SKM-1 treated with dmso at 0.1 percent for 144 hours (cell line): ENCODE results near the gene ST3GAL6.
A peak's percentile ranks its signal among the peaks of the same experiment; 100 is the strongest.

Source experiments
- DNase-seq: peaks from one replicate; lab custom pipeline; 2025; ENCODE audit not compliant: unreplicated experiment; lab: John Stamatoyannopoulos, UW

The ST3GAL6 gene

DNA sequence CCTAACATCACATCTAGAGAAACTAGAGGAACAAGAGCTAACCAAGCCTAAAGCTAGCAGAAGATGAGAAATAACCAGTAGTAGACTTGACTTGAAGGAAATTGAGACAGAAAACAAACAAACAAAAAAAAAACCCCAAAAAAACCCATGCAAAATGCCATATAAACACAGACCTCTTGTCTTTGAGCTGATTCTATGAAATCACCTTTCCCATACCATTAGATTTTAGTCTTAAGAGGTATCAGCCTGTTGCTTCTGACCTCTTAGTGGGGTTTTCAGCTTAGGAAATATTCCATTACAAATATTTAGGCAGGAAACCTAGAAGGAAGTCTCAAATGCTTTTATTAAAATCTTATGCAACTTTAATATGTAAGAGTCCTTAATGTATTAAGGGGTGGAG is 23.9 kb upstream of the ST3GAL6 start:
- DNase-seq, result no peak

- DNase-seq, result no peak
These were observed 22.8 kb upstream of the ST3GAL6 start for GRCh38 chr3:98740324-98740723.

DNA sequence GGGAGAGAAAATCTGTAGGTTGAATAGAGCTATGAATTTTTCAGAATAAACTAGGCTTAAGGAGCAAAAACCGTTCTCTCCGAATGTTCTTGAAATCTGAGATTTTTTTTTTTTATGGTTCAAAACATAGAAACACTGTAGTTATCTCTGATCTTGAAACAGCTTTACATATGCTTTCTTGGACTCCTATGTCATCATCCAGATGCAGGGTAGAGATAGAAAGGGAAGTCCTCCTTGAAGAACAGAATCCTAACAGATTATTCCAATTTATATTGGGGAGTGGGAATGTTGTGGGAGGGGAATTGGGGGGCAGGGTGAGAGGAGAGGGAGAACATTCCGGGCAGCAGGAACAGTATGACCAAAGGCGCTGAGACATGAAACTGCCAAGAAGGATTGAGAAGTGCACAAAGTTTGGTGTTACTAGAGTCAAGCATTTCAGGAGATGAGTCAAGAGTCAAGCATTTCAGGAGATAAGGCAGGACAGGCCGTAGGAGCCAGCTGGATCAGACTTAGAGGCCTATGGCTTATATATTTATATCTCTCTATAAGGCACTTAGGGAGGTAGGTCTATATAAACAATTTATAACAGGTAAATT is 21.9 kb upstream of the ST3GAL6 start:
- no peak for DNase-seq

DNA sequence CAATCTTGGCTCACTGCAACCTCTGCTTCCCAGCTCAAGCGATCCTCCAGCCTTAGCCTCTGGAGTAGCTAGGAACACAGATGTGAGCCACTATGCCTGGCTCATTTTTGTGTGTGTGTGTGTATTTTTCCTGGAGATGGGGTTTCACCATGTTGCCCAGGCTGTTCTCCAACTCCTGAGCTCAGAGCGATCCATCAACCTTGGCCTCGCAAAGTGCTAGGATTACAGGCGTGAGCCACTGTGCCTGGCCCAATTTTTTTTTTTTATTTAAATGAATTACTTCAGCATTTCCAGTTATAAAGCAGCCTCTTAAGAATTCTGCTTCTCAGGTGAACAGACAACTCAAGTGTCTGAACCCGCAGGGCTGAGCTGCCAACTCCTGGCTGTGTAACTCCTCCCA is 20.1 kb upstream of the ST3GAL6 start:
- no peak for DNase-seq

DNA sequence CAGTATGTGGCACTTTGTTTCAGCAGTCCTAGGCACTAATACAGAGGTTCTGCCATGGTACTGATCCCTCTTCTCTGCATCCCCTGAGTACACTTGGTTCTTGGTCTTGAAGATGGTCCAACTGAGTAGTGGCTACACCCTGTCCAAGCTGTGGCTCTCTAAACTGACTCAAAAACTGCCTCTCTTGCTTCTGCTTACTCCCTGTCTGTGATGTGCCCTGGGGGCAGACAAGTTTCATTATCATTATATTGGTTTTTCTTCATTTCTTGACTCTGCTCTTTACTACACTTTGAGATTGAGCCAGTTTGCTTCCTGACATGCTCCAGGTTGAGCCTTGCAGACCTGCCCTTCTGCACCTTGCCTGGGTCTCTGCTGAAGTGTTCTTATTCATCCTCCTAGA is 18.9 kb upstream of the ST3GAL6 start:
- no peak for DNase-seq

- no peak for DNase-seq
These were observed 17.4 kb upstream of the ST3GAL6 start for GRCh38 chr3:98745718-98746117.

DNA sequence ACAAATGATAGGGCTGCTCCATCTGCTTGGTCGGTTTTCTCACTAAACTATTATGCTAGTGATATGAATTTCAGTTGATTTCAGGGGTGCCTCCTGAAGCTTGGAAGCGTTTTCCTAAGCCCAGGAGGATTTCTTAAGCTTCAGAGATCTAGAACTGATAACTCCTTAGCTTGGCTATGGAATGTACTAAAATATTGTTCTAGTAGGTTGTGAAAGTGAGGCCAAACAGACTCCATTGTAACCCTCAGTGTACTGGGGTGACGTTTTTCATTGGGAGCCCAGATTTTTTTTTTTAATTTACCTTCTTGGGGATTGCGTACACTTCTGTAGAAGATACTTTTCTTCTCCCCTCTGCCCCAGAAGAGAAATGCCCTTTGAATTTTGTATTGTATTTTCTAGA is 17.0 kb upstream of the ST3GAL6 start:
- DNase-seq, result no peak

DNA sequence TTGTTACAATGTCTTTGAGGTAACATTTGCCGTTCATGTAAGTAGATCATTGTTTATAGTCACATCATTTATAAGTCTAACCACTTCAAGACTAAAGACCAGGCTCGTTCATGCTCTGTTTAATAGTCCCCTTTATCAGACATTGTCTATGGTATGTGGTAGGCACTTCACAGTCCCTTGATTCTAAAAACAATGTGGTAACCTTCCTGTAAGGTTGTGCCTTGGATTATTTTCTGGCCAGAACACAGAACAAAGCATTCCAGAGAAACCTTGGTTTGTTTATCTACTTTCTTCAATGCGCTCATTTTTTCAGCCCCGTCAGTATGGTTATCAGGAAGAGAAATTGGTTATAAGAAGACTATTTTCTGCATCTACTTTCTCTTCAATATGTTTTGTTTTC is 16.3 kb upstream of the ST3GAL6 start:
- no peak for DNase-seq

DNA sequence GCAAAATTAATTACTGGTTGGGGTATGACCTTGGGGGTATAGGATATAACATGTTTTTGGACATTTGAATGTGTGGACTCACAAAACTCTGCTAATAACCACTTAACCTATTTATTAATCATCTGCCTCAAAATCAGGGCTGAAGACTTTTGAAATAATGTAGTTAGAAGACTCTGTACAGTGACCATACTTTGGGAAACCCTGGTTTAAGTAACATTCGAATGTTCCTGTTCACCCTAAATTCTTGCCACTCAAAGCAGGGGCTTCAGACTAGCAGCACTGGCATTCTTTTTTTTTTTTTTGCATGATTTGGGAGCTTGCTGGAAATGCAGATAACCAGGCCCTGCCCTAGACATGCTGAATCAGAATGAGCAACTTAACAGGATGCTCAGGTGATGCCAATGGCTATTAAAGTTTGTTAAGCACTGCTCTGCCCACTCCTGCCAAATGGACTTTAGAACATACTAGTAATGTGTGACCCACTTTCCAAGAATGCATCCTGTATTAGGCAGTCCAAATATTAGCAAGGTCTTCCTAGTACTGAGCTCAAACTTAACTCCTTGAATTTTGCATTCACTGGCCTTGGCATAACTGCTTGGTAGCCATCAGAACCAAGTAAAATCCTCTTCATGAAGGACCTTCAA is 12.7 kb upstream of the ST3GAL6 start:
- no peak for DNase-seq

DNA sequence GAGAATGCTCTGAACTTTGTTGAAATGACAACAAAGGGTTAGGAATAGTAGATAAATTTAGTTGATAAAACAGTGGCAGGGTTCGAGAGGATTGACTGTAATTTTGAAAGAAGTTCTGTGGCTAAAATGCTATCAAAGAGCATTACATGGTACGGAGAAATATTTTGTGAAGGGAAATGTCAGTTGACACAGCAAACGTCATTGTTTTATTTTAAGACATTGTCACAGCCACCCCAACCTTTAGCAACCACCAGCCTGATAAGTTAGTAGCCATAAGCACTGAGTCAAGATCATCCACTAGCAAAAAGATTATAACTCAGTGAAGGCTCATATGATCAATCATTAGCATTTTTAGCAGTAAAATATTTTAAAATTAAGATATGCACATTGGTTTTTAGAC is 8.7 kb upstream of the ST3GAL6 start:
- no peak for DNase-seq

DNA sequence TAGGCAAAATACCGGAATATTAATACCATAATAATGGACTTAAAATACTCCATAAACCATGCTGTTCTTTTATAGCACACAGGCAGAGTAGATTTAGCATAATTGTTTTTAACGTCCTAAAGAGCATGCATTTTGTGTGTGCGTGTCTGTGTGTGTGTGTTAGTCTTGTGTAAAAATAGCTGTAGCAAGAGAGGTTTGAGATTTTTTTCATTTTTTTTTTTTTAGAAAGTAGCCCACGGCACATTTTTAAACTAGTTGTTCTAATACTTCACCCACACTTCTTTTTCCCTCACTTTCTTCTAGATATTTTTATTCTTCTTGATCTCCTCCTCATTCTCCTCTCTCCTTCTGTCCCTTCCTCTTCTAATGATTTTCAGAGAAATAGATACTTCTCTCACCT is 7.5 kb upstream of the ST3GAL6 start:
- no peak for DNase-seq

DNA sequence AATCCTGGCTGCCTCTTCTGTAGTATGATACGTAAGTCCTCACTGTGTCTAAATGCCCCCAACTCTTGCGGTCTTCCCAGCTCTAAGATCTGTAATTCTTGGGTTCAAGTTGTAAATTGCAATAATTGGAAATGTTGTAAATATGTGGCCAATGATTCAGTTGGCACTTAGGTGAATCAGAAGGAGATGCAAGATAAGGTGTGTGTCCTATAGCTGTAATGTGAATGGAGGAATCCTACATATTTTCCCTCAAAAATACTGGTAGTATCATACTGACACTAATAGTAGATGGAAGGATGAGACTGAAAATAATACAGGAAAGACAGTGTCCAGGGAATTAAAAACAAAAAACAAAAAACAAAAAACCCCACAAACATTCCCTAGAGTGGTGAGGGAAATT is 3.5 kb upstream of the ST3GAL6 start:
- no peak for DNase-seq

- peak; percentile 91 for DNase-seq
These were observed 1.4 kb upstream of the ST3GAL6 start for GRCh38 chr3:98761643-98762229.

DNA sequence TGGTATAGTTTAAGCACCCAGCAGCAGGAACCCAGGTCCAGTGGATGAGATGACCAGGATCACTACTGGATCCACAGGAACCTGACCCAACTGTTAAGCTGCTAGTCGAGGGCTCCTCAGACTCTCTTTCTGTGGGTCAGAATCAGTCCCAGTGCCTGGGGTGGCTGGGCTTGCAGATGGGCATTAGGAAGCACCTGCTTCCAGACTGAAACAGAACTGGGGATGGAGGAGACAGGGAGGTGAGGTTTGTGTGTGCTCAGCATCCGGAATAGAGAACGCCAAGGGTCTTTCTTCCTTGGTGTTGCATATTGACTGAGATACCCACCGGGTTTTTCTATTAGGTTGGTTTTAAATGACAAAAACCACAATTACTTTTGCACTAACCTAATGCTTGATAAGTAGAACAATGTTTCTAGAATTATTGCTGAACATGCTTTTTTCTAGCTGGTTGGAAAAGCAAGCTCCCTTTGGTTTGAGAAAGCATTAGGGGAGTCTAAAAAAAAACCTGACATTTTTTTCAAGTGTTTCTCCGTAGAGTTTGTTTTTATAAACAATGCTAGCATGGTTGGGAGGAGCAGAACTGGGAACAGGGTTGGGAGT is 779 bp downstream of the ST3GAL6 start:
- no peak for DNase-seq

- peak; percentile 83 for DNase-seq
These were observed 1.3 kb downstream of the ST3GAL6 start for GRCh38 chr3:98764472-98764884.

GRCh38 chr3:98765721-98766120 is 2.6 kb downstream of the ST3GAL6 start:
- no peak for DNase-seq

- no peak for DNase-seq
These were observed 3.8 kb downstream of the ST3GAL6 start for GRCh38 chr3:98766924-98767323.

- DNase-seq, result no peak
These were observed 5.8 kb downstream of the ST3GAL6 start for GRCh38 chr3:98768961-98769360.

- no peak for DNase-seq
These were observed 6.3 kb downstream of the ST3GAL6 start for GRCh38 chr3:98769448-98769847.

GRCh38 chr3:98770261-98771039 is 7.3 kb downstream of the ST3GAL6 start:
- DNase-seq, result no peak

- DNase-seq, result no peak
These were observed 8.9 kb downstream of the ST3GAL6 start for GRCh38 chr3:98772022-98772421.
